HepG2 (cell line): ENCODE data around the gene MYCBP2. TPM values are rescaled to one million over a fixed set of nuclear protein-coding genes. Genes with fewer than 3 reads are reported as not detected.

Source experiments
- ATF2 ChIP-seq: sonication (generic); formaldehyde crosslinking; IDR thresholded peaks from 2 replicates; pipeline ENCODE4 v1.4.0; 2020; ENCODE audit warnings: missing genetic modification reagents
- CEBPB ChIP-seq: IDR thresholded peaks from 2 replicates; pipeline ENCODE4 v1.6.1; 2011; ENCODE audit warnings: low read depth, low read length, improper control_type of control experiment, borderline replicate concordance
- EEA1 ChIP-seq: sonication (generic); formaldehyde crosslinking; IDR thresholded peaks from 2 replicates; pipeline ENCODE4 v1.5.1; 2020; ENCODE audit warnings: mild to moderate bottlenecking, missing genetic modification reagents, borderline replicate concordance
- FOSL2 ChIP-seq: sonication (generic); formaldehyde crosslinking; IDR thresholded peaks from 2 replicates; pipeline ENCODE4 v1.4.0; 2020; ENCODE audit warnings: missing genetic modification reagents
- HNRNPH1 ChIP-seq: fragments of 200-400 bp; formaldehyde crosslinking; optimal IDR thresholded peaks from 2 replicates; pipeline ENCODE3; 2017; ENCODE audit warnings: mild to moderate bottlenecking, low read depth, low read length
- IKZF1 ChIP-seq: fragments of 450-650 bp; IDR thresholded peaks from 2 replicates; pipeline ENCODE4 v1.7.1; 2016
- KAT2B ChIP-seq: fragments of 150-350 bp; IDR thresholded peaks from 2 replicates; pipeline ENCODE4 v1.6.1; 2014; ENCODE audit warnings: low read depth, low read length, borderline replicate concordance
- MTF1 ChIP-seq: sonication (generic); formaldehyde crosslinking; IDR thresholded peaks from 2 replicates; pipeline ENCODE4 v1.5.0; 2020; ENCODE audit warnings: missing genetic modification reagents
- NCOA1 ChIP-seq: sonication (generic); formaldehyde crosslinking; IDR thresholded peaks from 2 replicates; pipeline ENCODE4 v1.9.0; 2021; ENCODE audit warnings: missing genetic modification reagents
- ONECUT2 ChIP-seq: sonication (generic); formaldehyde crosslinking; IDR thresholded peaks from 2 replicates; pipeline ENCODE4 v1.4.0; 2020; ENCODE audit warnings: missing genetic modification reagents
- PHF21A ChIP-seq: sonication (generic); formaldehyde crosslinking; IDR thresholded peaks from 2 replicates; pipeline ENCODE4 v1.5.0; 2020; ENCODE audit warnings: mild to moderate bottlenecking, missing genetic modification reagents
- PRDM4 ChIP-seq: sonication (generic); formaldehyde crosslinking; IDR thresholded peaks from 2 replicates; pipeline ENCODE4 v1.9.0; 2021; ENCODE audit warnings: missing genetic modification reagents, borderline replicate concordance
- RCOR2 ChIP-seq: IDR thresholded peaks from 2 replicates; pipeline ENCODE4 v1.6.1; 2016; ENCODE audit warnings: missing biosample characterization, missing genetic modification reagents
- TRAFD1 ChIP-seq: sonication (generic); formaldehyde crosslinking; IDR thresholded peaks from 2 replicates; pipeline ENCODE4 v1.5.1; 2020; ENCODE audit warnings: missing genetic modification reagents, mild to moderate bottlenecking, borderline replicate concordance
- TRIM24 ChIP-seq: sonication (generic); formaldehyde crosslinking; IDR thresholded peaks from 2 replicates; pipeline ENCODE4 v1.8.0; 2022; ENCODE audit warnings: mild to moderate bottlenecking, missing genetic modification reagents
- U2AF2 ChIP-seq: fragments of 200-400 bp; formaldehyde crosslinking; IDR thresholded peaks from 2 replicates; pipeline ENCODE4 v1.6.1; 2017; ENCODE audit warnings: low read depth, mild to moderate bottlenecking, low read length
- ZMYM3 ChIP-seq: sonication (generic); formaldehyde crosslinking; IDR thresholded peaks from 2 replicates; pipeline ENCODE4 v1.5.1; 2020; ENCODE audit warnings: mild to moderate bottlenecking, missing genetic modification reagents
- ZNF224 ChIP-seq: sonication (generic); formaldehyde crosslinking; IDR thresholded peaks from 2 replicates; pipeline ENCODE4 v1.5.0; 2020; ENCODE audit warnings: mild to moderate bottlenecking, missing genetic modification reagents
- ZNF251 ChIP-seq: sonication (generic); formaldehyde crosslinking; IDR thresholded peaks from 2 replicates; pipeline ENCODE4 v1.9.0; 2021; ENCODE audit warnings: mild to moderate bottlenecking, missing genetic modification reagents
- ZNF274 ChIP-seq: sonication (generic); formaldehyde crosslinking; IDR thresholded peaks from 2 replicates; pipeline ENCODE4 v1.5.1; 2020; ENCODE audit warnings: mild to moderate bottlenecking, missing genetic modification reagents
- ZNF292 ChIP-seq: sonication (generic); formaldehyde crosslinking; IDR thresholded peaks from 2 replicates; pipeline ENCODE4 v1.8.1; 2022; ENCODE audit warnings: mild to moderate bottlenecking, low read depth, missing genetic modification reagents, borderline replicate concordance
- ZNF329 ChIP-seq: sonication (generic); formaldehyde crosslinking; IDR thresholded peaks from 2 replicates; pipeline ENCODE4 v1.9.0; 2021; ENCODE audit warnings: low read depth, mild to moderate bottlenecking, missing genetic modification reagents
- ZNF670 ChIP-seq: sonication (generic); formaldehyde crosslinking; IDR thresholded peaks from 2 replicates; pipeline ENCODE4 v1.8.0; 2022; ENCODE audit warnings: mild to moderate bottlenecking, missing genetic modification reagents, borderline replicate concordance
- ZNF770 ChIP-seq: sonication (generic); formaldehyde crosslinking; IDR thresholded peaks from 2 replicates; pipeline ENCODE4 v1.5.0; 2020; ENCODE audit warnings: mild to moderate bottlenecking, missing genetic modification reagents
- ZNF772 ChIP-seq: sonication (generic); formaldehyde crosslinking; IDR thresholded peaks from 2 replicates; pipeline ENCODE4 v1.5.0; 2020; ENCODE audit warnings: mild to moderate bottlenecking, missing genetic modification reagents
- polyA plus RNA-seq, 8 experiments: library from polyadenylated mRNA; depleted of rRNA in 3 of 8; stranded (reverse) in 7 of 8; unstranded in 1 of 8; fragments of >200 nt; fragmentation: Illumina TruSeq in 4 of 8; extraction: Trizol in 4 of 8; gene quantifications; 2 replicates each; pipeline versions ENCODE4 v1.2.1 to v1.2.3, GENCODE V29; 2011 to 2016; ENCODE audit warnings: low read depth in 4 of 8, missing spikeins in 1 of 8, mixed read lengths in 1 of 8; ENCODE audit not compliant: insufficient read depth in 1 of 8
- total RNA-seq, 5 experiments: library from RNA; depleted of rRNA; stranded (reverse); fragments of >200 nt; fragmentation: Illumina TruSeq; extraction: Trizol; gene quantifications; 2 replicates each; pipeline ENCODE4 v1.2.3, GENCODE V29; 2016; ENCODE audit warnings: low read depth in 1 of 5

The MYCBP2 gene
- total and polyA plus RNA-seq, 2 of the 13 experiments (the other 11 are each of a cell fraction or from before 2014, with no cell fraction given) = 16.3 to 35.3 TPM

GRCh38 chr13:77026255-77026860 lies 300.5 kb downstream of the MYCBP2 start (continued):
- TF ChIP-seq TRIM24 (CRISPR knock-in tag) (no peak), ZNF329 (CRISPR knock-in tag) (no peak), ZNF772 (CRISPR knock-in tag) (no peak), EEA1 (CRISPR knock-in tag) (no peak), IKZF1 (no peak), ZNF670 (CRISPR knock-in tag) (no peak; the same call in 1 of the 2 replicates), HNRNPH1 (no peak), ZNF770 (CRISPR knock-in tag) (no peak), KAT2B (no peak), ONECUT2 (CRISPR knock-in tag) (no peak), ZNF274 (CRISPR knock-in tag) (no peak), NCOA1 (CRISPR knock-in tag) (no peak), ZNF251 (no peak), ZNF292 (CRISPR knock-in tag) (no peak), ZMYM3 (CRISPR knock-in tag) (no peak), TRAFD1 (no peak), MTF1 (CRISPR knock-in tag) (no peak), FOSL2 (peak; percentile 8; the same call in 1 of the 2 replicates), PHF21A (CRISPR knock-in tag) (no peak), ZNF224 (CRISPR knock-in tag) (no peak), RCOR2 (no peak), ATF2 (CRISPR knock-in tag) (no peak), U2AF2 (no peak), CEBPB (peak; percentile 14; the same call in 1 of the 2 replicates), PRDM4 (CRISPR knock-in tag) (no peak)
